Upper lobe of right lung (tissue), 1 donor: ENCODE results near the gene BHMT. TPM values are rescaled to one million over a fixed set of nuclear protein-coding genes. Genes with fewer than 3 reads are reported as not detected.

Experiments used
- ATAC-seq: fragments of 200-7000 bp; cut with Tn5 transposase; one replicate; pipeline ENCODE4 v1.9.1; 2020; ENCODE audit warnings: mild to moderate bottlenecking, moderate library complexity
- DNase-seq: peaks from one replicate; pipeline ENCODE4 v3.0.0-alpha.2; 2020
- H3K27ac ChIP-seq: fragments of 200-600 bp; one replicate; pipeline ENCODE4 v1.8.0; 2022
- H3K27me3 ChIP-seq: fragments of 200-600 bp; one replicate; pipeline ENCODE4 v1.8.0; 2022; ENCODE audit warnings: mild to moderate bottlenecking
- H3K36me3 ChIP-seq: fragments of 200-600 bp; one replicate; pipeline ENCODE4 v1.8.0; 2022
- H3K4me1 ChIP-seq: fragments of 200-600 bp; one replicate; pipeline ENCODE4 v1.8.0; 2022
- H3K4me3 ChIP-seq: fragments of 200-600 bp; one replicate; pipeline ENCODE4 v1.8.0; 2022; ENCODE audit warnings: mild to moderate bottlenecking
- H3K9me3 ChIP-seq: fragments of 200-600 bp; one replicate; pipeline ENCODE4 v1.8.0; 2022
- CTCF ChIP-seq: fragments of 200-600 bp; IDR thresholded peaks from one replicate; pipeline ENCODE4 v1.8.0; 2022; ENCODE audit warnings: antibody characterized with exemption
- intact Hi-C: fragments of 100-400 bp; cut with DNase I; formaldehyde crosslinking; loops from one replicate; pipeline ENCODE4 v1.11.0; 2022
- long read RNA-seq: library from polyadenylated mRNA; unstranded; transcript quantifications from one replicate; pipeline ENCODE4 v2.0.0, GENCODE V29; 2021
- total RNA-seq: library from RNA; stranded (reverse); fragmentation: NEBNext Ultra II Directional; extraction: Animal tissue kit (Norgen Biotek cat#: 25700); gene quantifications from one replicate; pipeline ENCODE4 v1.2.1, GENCODE V29; 2021
- donor health status: DM: no; HTN: yes; CAD: no; lungs with severe emphysema.

The BHMT gene
- total RNA-seq, result not detected
- long read RNA-seq, result 0 reads

- no peaks in the 10 kb centered on the region for H3K9me3 ChIP-seq
- H3K4me1 ChIP-seq, result peaks cover 7% of the 10 kb centered on the region
- no peak for TF ChIP-seq CTCF
- peaks cover 38% of the 10 kb centered on the region for H3K27me3 ChIP-seq
- ATAC-seq (peak; percentile 29), DNase-seq (no peak)
- H3K4me3 ChIP-seq, result no peak within 1 kb of the TSS
- no peaks in the 10 kb centered on the region for H3K36me3 ChIP-seq
- intact Hi-C loops, result no loop called here
- no peak within 1 kb of the TSS for H3K27ac ChIP-seq
Measured at GRCh38 chr5:79111387-79111959, at the start of gene BHMT. Gene BHMT, plus strand, starts transcription at chr5:79111809. Its CDS starts 77 bp downstream, at chr5:79111886.

- H3K27ac ChIP-seq, result no peak overlapping the region
- no peak for TF ChIP-seq CTCF
- H3K9me3 ChIP-seq, result no peaks in the 10 kb centered on the region
- DNase-seq (no peak), ATAC-seq (no peak)
- intact Hi-C loops, result no loop called here
- no peaks in the 10 kb centered on the region for H3K36me3 ChIP-seq
- H3K4me1 ChIP-seq, result no peaks in the 10 kb centered on the region
- H3K27me3 ChIP-seq, result no peaks in the 10 kb centered on the region
- H3K4me3 ChIP-seq, result no peak overlapping the region
Measured at GRCh38 chr5:79062436-79062835, 49.2 kb upstream of the BHMT start.

GRCh38 chr5:79069488-79070349, 41.9 kb upstream of the BHMT start, which contains the start of the genes BHMT2 and DMGDH:
Gene BHMT2, plus strand, starts transcription at chr5:79069767. Its CDS starts 16 bp downstream, at chr5:79069783.
Gene DMGDH, minus strand, starts transcription at chr5:79069674. Its CDS starts 54 bp downstream, at chr5:79069620.
- no peaks in the 10 kb centered on the region for H3K36me3 ChIP-seq
- DNase-seq (no peak), ATAC-seq (peak; percentile 72)
- TF ChIP-seq CTCF, result no peak
- H3K4me1 ChIP-seq, result no peaks in the 10 kb centered on the region
- H3K27ac ChIP-seq, result no peak within 1 kb of the TSS
- intact Hi-C loops, result no loop called here
- H3K27me3 ChIP-seq, result peaks cover 19% of the 10 kb centered on the region
- peaks cover 6% of the 10 kb centered on the region for H3K9me3 ChIP-seq
- H3K4me3 ChIP-seq, result peak within 1 kb of the TSS; percentile 41

GRCh38 chr5:79070350-79070667, 41.3 kb upstream of the BHMT start:
- no peak for TF ChIP-seq CTCF
- Histone ChIP-seq H3K4me1 (no peaks in the 10 kb centered on the region), H3K36me3 (no peaks in the 10 kb centered on the region), H3K4me3 (peak overlapping the region; percentile 41), H3K9me3 (peaks cover 6% of the 10 kb centered on the region), H3K27me3 (peaks cover 19% of the 10 kb centered on the region), H3K27ac (no peak overlapping the region)
- no peak for ATAC-seq
- no peak for DNase-seq
- intact Hi-C loops, result no loop called here

- ATAC-seq (no peak), DNase-seq (no peak)
- Histone ChIP-seq H3K4me1 (no peaks in the 10 kb centered on the region), H3K9me3 (peaks cover 6% of the 10 kb centered on the region), H3K27me3 (peaks cover 7% of the 10 kb centered on the region), H3K27ac (no peak overlapping the region), H3K36me3 (no peaks in the 10 kb centered on the region), H3K4me3 (no peak overlapping the region)
- intact Hi-C loops, result no loop called here
- TF ChIP-seq CTCF, result no peak
Measured at GRCh38 chr5:79074641-79075040, 37.0 kb upstream of the BHMT start.
